ENCODE results near the gene RGS8.

- TF ChIP-seq CTCF (IDR thresholded peaks at IDR 0.05) (no peak), ZFX (IDR thresholded peaks at IDR 0.05; ENCODE audit: borderline replicate concordance) (no peak)
These were observed 32.6 kb upstream of the RGS8 start for GRCh38 chr1:182716740-182717720.

Data from 22Rv1 (cell line).